Measurements from ENCODE around the gene ATP9B.

DNA sequence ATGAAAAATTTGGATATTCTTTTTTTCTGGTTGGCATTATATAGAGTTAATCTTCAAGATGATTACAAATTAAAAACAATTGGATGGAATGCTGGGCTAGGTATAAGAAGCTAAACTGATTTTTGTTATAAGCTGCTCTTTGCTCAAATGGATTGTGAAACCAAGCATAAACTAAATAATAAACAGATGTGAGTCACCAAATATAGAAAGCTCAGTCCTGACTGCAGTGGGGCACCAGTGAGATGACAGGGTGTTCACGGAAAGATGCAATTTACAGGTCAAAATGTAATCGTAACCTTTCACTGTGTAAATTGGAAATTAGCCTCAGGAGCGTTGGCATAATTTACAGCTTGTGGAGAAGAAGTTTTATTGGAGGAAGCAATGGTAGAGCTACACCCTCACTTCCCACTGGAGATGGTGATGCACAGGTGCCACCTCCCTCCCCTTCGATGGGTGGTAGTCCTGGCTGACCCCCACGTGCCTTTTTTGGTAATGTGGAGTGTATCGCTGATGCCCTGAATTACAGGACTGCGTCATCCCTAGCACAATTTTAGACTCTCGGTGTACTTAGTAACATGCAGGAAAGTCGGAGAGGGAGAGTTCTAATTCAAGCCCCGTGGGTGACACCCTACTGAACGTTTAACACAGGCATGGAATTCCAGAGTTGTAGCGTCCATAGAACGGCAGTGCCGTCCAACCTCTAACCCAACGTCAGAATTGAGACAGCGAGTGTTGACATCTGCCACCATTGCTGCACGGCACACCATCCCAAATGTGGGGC, 252.6 kb downstream of the ATP9B start:
- TF ChIP-seq POLR2AphosphoS5 (IDR thresholded peaks at IDR 0.05; ENCODE audit: low read depth, low read length) (no peak), POLR2A (IDR thresholded peaks at IDR 0.05; ENCODE audit: low read depth, low read length) (no peak)

All from GM12891 (cell line).